ENCODE data around the gene MORN1.

Gene MORN1

DNA sequence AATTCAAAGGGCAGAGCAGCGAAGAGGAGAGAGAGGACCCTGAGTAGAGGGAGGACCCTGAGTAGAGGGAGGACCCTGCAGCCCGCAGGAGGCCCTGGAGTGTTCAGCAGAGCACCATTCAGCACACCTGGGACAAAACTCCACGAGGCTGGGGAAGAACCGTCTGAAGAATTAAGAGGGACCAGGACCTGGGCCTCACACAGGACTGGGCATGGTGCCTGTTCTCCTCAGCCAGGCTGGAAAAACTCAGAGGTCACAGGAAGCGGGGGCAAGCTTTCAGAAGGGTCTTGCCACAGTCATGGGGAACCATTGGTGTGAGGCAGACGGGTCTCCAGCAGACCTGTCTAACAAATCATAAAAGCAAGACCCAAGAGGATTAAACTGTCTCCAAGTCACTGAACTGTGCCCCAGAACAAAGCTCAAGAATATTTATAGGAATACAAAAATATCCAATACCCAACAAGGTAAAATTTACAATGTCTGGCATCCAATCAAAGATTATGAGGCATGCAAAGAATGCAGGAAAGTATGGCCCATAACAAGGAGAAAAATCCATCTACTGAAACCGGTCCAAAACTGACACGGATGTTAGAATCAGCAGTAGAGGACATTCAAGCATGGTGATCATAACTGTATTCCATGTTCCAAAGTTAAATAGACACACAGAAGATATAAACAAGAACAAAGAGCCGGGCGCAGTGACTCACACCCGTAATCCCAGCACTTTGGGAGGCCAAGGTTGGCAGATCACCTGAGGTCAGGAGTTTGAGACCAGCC lies 30.6 kb downstream of the MORN1 start (continued):
- TF ChIP-seq TSHZ2 (CRISPR knock-in tag; IDR thresholded peaks at IDR 0.05) (no peak), ZFP3 (CRISPR knock-in tag; IDR thresholded peaks at IDR 0.05) (no peak), CREB5 (CRISPR knock-in tag; IDR thresholded peaks at IDR 0.05; ENCODE audit: low read depth) (no peak)

DNA sequence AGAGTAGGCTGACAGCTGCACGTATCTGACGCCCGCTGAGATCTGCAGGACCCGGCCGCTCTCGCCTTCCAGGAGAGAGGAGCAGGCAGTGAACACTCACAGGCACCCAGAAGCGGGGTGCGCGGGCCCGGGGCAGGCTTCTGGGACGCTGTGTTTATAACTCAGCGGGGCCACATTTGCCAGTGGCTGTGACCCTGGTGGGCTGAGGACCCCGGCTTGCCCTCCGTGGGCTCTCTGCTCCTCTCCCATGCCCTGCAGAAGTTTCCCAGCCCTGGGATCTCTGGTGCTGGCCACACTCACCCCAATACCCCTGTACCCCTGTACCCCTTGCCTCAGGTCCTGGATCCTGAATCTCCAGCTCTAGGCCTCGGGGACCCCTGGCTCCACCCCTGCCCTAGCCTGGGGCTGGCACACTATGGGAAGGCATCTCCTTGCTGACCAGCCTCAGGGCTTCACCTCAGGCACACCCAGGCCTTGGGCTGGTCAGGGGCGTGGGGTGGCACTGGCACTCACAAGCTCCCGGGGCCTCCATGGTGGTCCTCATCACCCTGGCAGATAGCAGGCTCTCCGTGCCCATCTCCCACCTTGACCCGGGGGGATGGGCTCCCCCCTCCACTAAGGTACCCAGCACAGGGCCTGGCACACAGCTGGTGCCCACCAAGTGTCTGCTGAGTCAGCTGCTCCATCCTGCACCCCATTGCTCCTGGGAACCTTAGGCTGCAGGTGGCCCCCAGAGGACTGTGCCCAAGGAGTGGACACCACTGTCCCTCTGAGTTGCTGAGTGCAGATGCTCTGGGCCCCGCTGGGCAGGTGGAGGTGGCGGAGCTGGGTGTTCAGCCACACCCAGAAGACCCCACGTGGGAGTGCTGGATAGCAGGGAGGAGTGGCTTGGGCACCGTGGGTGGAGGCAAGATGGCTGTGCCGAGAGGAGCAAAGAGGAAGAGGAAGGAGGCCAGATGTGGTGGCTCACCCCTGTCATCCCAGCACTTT lies 32.4 kb downstream of the MORN1 start:
- TF ChIP-seq ZFP30 (CRISPR knock-in tag; IDR thresholded peaks at IDR 0.05) (no peak), TSHZ2 (CRISPR knock-in tag; IDR thresholded peaks at IDR 0.05) (no peak), RARB (CRISPR knock-in tag; IDR thresholded peaks at IDR 0.05) (no peak), CSDC2 (CRISPR knock-in tag; IDR thresholded peaks at IDR 0.05) (no peak), PPARA (CRISPR knock-in tag; IDR thresholded peaks at IDR 0.05; ENCODE audit: borderline replicate concordance) (no peak), ZNF8 (CRISPR knock-in tag; IDR thresholded peaks at IDR 0.05) (no peak), ARNTL (CRISPR knock-in tag; IDR thresholded peaks at IDR 0.05; ENCODE audit: borderline replicate concordance, low read depth) (no peak), SNAI2 (CRISPR knock-in tag; IDR thresholded peaks at IDR 0.05) (no peak), ZNF70 (CRISPR knock-in tag; IDR thresholded peaks at IDR 0.05) (no peak), ZNF565 (CRISPR knock-in tag; conservative IDR thresholded peaks at IDR 0.05; ENCODE audit: low read depth) (no peak), ZFP3 (CRISPR knock-in tag; IDR thresholded peaks at IDR 0.05) (no peak), ESRRG (CRISPR knock-in tag; IDR thresholded peaks at IDR 0.05) (no peak)
- TF ChIP-seq, protein P1, sequence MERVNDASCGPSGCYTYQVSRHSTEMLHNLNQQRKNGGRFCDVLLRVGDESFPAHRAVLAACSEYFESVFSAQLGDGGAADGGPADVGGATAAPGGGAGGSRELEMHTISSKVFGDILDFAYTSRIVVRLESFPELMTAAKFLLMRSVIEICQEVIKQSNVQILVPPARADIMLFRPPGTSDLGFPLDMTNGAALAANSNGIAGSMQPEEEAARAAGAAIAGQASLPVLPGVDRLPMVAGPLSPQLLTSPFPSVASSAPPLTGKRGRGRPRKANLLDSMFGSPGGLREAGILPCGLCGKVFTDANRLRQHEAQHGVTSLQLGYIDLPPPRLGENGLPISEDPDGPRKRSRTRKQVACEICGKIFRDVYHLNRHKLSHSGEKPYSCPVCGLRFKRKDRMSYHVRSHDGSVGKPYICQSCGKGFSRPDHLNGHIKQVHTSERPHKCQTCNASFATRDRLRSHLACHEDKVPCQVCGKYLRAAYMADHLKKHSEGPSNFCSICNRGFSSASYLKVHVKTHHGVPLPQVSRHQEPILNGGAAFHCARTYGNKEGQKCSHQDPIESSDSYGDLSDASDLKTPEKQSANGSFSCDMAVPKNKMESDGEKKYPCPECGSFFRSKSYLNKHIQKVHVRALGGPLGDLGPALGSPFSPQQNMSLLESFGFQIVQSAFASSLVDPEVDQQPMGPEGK (CRISPR knock-in tag; IDR thresholded peaks at IDR 0.05; ENCODE audit: borderline replicate concordance) = no peak
- no peak for ATAC-seq

DNA sequence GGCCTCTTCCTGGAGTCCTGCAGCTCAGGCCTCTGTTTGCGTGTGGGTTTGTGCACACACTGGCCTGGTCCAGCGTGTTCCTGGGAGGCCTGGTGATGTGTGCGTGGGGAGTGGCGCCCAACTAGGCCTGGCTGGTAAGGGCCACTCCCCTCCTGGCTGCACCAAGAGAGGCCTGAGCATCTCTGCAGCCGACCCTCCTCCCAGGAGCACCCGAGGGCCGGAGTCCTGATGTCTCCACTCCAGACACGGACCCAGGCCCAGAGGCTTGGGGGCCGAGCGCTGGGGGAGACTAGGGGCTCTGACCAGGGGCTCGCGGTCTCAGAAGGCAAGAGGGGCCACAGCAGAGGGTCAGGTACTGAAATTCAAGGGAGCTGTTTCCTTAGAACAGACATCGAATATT lies 33.3 kb downstream of the MORN1 start:
- ATAC-seq = no peak
- TF ChIP-seq RARB (CRISPR knock-in tag; IDR thresholded peaks at IDR 0.05) (no peak), ZFP3 (CRISPR knock-in tag; IDR thresholded peaks at IDR 0.05) (no peak), CREB5 (CRISPR knock-in tag; IDR thresholded peaks at IDR 0.05; ENCODE audit: low read depth) (no peak), TCF4 (CRISPR knock-in tag; IDR thresholded peaks at IDR 0.05; ENCODE audit: borderline replicate concordance) (no peak), TOX (CRISPR knock-in tag; IDR thresholded peaks at IDR 0.05; ENCODE audit: borderline replicate concordance) (no peak), CSRNP3 (CRISPR knock-in tag; IDR thresholded peaks at IDR 0.05) (no peak), CSDC2 (CRISPR knock-in tag; IDR thresholded peaks at IDR 0.05) (no peak), ZC3H10 (CRISPR knock-in tag; IDR thresholded peaks at IDR 0.05) (no peak), OSR1 (CRISPR knock-in tag; IDR thresholded peaks at IDR 0.05) (no peak), ZFP30 (CRISPR knock-in tag; IDR thresholded peaks at IDR 0.05) (no peak), ISL1 (CRISPR knock-in tag; IDR thresholded peaks at IDR 0.05) (no peak), ARNTL (CRISPR knock-in tag; IDR thresholded peaks at IDR 0.05; ENCODE audit: borderline replicate concordance, low read depth) (no peak), ZNF70 (CRISPR knock-in tag; IDR thresholded peaks at IDR 0.05) (no peak)
- TF ChIP-seq, protein P2, sequence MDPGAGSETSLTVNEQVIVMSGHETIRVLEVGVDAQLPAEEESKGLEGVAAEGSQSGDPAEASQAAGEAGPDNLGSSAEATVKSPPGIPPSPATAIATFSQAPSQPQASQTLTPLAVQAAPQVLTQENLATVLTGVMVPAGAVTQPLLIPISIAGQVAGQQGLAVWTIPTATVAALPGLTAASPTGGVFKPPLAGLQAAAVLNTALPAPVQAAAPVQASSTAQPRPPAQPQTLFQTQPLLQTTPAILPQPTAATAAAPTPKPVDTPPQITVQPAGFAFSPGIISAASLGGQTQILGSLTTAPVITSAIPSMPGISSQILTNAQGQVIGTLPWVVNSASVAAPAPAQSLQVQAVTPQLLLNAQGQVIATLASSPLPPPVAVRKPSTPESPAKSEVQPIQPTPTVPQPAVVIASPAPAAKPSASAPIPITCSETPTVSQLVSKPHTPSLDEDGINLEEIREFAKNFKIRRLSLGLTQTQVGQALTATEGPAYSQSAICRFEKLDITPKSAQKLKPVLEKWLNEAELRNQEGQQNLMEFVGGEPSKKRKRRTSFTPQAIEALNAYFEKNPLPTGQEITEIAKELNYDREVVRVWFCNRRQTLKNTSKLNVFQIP (CRISPR knock-in tag; IDR thresholded peaks at IDR 0.05; ENCODE audit: borderline replicate concordance, low read depth) = no peak
